CD8-positive, alpha-beta memory T cell (primary cell): ENCODE data around the gene ARMC5. TPM values are rescaled to one million over a fixed set of nuclear protein-coding genes. Genes with fewer than 3 reads are reported as not detected.
A peak's percentile ranks its signal among the peaks of the same experiment; 100 is the strongest.

ENCODE experiments used
- CTCF ChIA-PET: fragments of 350-600 bp; sonication (Branson Sonifier 250); formaldehyde crosslinking; loops from one replicate; lab custom pipeline; 2021; ENCODE audit warnings: antibody characterized with exemption; lab: Charles Lee
- POLR2A ChIA-PET: fragments of 350-600 bp; sonication (Branson Sonifier 250); formaldehyde crosslinking; loops from one replicate; lab custom pipeline; 2021; ENCODE audit warnings: antibody characterized with exemption; lab: Charles Lee
- DNase-seq, 5 donors: peaks; one replicate each; pipeline versions ENCODE4 v3.0.0 to v3.0.0-alpha.2; 2020 to 2022; ENCODE audit warnings: mixed read lengths in 1 of 5
- H3K27ac ChIP-seq: one replicate; pipeline ENCODE4 v1.7.0; 2013; ENCODE audit warnings: low read depth, mild to moderate bottlenecking, low read length, moderate library complexity
- H3K27me3 ChIP-seq: 2 replicates; pipeline ENCODE4 v1.7.0; 2013; ENCODE audit warnings: low read length, mild to moderate bottlenecking; ENCODE audit not compliant: insufficient read depth, poor library complexity, severe bottlenecking
- H3K36me3 ChIP-seq: 2 replicates; pipeline ENCODE4 v1.7.0; 2013; ENCODE audit warnings: mild to moderate bottlenecking, low read length, moderate library complexity; ENCODE audit not compliant: insufficient read depth
- H3K4me1 ChIP-seq: 2 replicates; pipeline ENCODE4 v1.7.0; 2013; ENCODE audit warnings: mild to moderate bottlenecking, low read length, moderate library complexity; ENCODE audit not compliant: insufficient read depth
- H3K4me3 ChIP-seq: 2 replicates; pipeline ENCODE4 v1.7.0; 2013; ENCODE audit warnings: mild to moderate bottlenecking, low read length
- H3K9me3 ChIP-seq: 2 replicates; pipeline ENCODE4 v1.7.0; 2013; ENCODE audit warnings: mild to moderate bottlenecking, low read length
- H3K27ac Mint-ChIP-seq, 8 donors: one replicate each; pipeline ENCODE4 v1.8.0; 2020 to 2021; ENCODE audit warnings: mixed read lengths in 8 of 8, mild to moderate bottlenecking in 6 of 8, inconsistent platforms in 3 of 8, moderate library complexity in 3 of 8
- H3K27me3 Mint-ChIP-seq, 2 donors: one replicate each; pipeline ENCODE4 v1.8.0; 2020 to 2021; ENCODE audit warnings: mixed read lengths in 2 of 2, mild to moderate bottlenecking in 1 of 2, moderate library complexity in 1 of 2
- H3K36me3 Mint-ChIP-seq, 3 donors: one replicate each; pipeline ENCODE4 v1.8.0; 2020 to 2021; ENCODE audit warnings: mixed read lengths in 3 of 3, inconsistent platforms in 1 of 3, mild to moderate bottlenecking in 1 of 3
- H3K4me1 Mint-ChIP-seq, 3 donors: one replicate each; pipeline ENCODE4 v1.8.0; 2020 to 2021; ENCODE audit warnings: mixed read lengths in 3 of 3, inconsistent platforms in 1 of 3, mild to moderate bottlenecking in 1 of 3
- H3K4me3 Mint-ChIP-seq, 7 donors: one replicate each; pipeline ENCODE4 v1.8.0; 2020 to 2021; ENCODE audit warnings: mixed read lengths in 7 of 7, mild to moderate bottlenecking in 6 of 7, moderate library complexity in 4 of 7, inconsistent platforms in 2 of 7
- H3K9me3 Mint-ChIP-seq, 5 donors: one replicate each; pipeline ENCODE4 v1.8.0; 2020 to 2022; ENCODE audit warnings: mixed read lengths in 5 of 5, mild to moderate bottlenecking in 3 of 5, moderate library complexity in 2 of 5, inconsistent platforms in 1 of 5
- polyA plus RNA-seq: library from polyadenylated mRNA; unstranded; fragments of 300-500 nt; fragmentation: Illumina TruSeq; gene quantifications from one replicate; pipeline ENCODE4 v1.2.3, GENCODE V29; 2021
- total RNA-seq, 2 experiments: library from RNA; stranded (reverse); gene quantifications; one replicate each; pipeline ENCODE4 v1.2.3, GENCODE V29; 2021

ARMC5 gene
- total and polyA plus RNA-seq, 3 experiments from 2014 or later = 9.8 to 15.9 (median 14.3) TPM

DNA sequence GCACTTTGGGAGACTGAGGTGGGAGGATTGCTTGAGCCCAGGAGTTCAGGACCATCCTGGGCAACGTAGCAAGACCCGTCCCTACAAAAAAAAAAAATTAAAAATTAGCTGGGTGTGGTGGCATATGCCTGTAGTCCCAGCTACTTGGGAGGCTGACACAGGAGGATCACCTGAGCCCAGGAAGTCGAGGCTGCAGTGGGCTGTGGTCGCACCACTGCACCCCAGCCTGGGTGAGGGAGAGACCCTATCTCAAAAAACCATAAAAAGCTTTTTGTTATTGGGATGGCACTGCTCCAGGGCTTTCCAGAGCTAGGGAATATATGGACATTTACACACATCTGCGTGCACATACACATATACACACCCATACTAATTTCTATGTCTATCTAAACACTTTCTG is 8.1 kb upstream of the ARMC5 start:
- Histone ChIP-seq H3K4me1 (peaks cover 12% of the 10 kb centered on the region), H3K27me3 (no peaks in the 10 kb centered on the region), H3K27ac (no peak overlapping the region), H3K36me3 (no peaks in the 10 kb centered on the region), H3K9me3 (no peaks in the 10 kb centered on the region), H3K4me3 (no peak overlapping the region)
- Mint-ChIP-seq H3K4me1 (peaks cover 23 to 36% (median 33%) of the 10 kb centered on the region in 3 donors), H3K36me3 (peaks cover 0 to 9% (median 4%) of the 10 kb centered on the region in 3 donors), H3K9me3 (no peaks in the 10 kb centered on the region), H3K4me3 (no peak overlapping the region), H3K27me3 (no peaks in the 10 kb centered on the region), H3K27ac (peak overlapping the region in 3 of 8 donors; percentile 1 to 74 (median 19))
- POLR2A ChIA-PET = interaction anchor here (1.0 kb wide), 1 partner anchor 422 kb away, joined by 6 read pairs; the partner anchor contains the start of gene ZNF267
- CTCF ChIA-PET = interaction anchor here (1.0 to 1.5 kb wide), 5 partner anchors 8 to 417 kb away, joined by 3 to 12 read pairs (median 4); partner anchors contain the start of gene ZNF843
- DNase-seq = no peak

DNA sequence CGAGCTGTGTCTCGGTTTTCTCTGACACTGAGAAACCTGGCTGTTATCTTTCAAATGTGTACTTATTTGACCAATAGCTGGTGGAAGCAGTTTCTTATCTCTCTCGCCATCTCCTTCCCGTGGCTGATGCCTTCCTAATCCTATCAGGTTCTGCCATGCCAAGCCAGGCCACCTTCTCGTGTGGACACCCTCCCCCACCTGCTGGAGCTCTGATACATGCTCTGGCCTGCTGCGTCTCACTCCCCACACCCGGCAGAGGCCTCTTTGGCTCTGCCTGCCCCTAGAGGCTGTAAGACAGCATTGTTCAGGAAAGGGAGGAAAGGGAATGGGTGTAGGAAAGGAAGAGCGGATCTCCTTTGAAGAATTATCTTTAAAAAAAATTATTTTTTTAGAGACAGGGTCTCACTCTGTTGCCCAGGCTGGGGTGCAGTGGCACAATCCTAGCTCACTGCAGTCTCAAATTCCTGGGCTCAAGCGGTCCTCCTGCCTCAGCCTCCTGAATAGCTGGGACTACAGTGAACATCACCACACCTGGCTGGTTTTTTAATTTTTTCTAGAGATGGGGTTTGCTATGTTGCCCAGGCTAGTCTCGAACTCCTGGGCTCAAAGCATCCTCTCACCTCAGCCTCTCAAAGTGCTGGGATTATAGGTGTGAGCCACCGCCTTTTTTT is 7.5 kb upstream of the ARMC5 start:
- Mint-ChIP-seq H3K4me1 (peaks cover 25 to 41% (median 39%) of the 10 kb centered on the region in 3 donors), H3K27ac (peak overlapping the region in 5 of 8 donors; percentile 19 to 95 (median 54))
- CTCF ChIA-PET = interaction anchor here (1.0 to 1.5 kb wide), 5 partner anchors 9 to 417 kb away, joined by 3 to 12 read pairs (median 4); partner anchors contain the start of gene ZNF843

DNA sequence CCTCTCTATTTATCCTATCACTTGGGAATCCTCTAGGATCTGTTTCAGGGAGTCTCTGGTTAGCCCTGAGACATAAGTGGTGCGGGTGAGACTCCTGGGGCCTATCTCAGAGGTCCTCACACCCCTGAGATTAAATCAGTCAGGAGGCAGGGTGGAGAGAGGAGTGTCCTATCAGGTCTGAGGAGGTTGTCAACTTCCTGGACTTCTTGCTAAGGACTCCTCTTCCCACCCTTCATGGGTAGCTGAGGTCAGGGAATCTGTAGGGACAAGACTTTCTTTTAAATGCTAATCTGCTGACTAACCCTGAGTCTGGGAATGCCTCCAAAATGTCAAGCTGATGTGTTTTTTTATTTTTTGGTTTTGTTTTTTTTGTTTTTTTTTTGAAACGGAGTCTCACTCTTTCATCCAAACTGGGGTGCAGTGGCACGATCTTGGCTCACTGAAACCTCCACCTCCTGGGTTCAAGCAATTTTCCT is 6.6 kb upstream of the ARMC5 start:
- Mint-ChIP-seq H3K36me3 (peaks cover 0 to 9% (median 4%) of the 10 kb centered on the region in 3 donors), H3K27me3 (no peaks in the 10 kb centered on the region), H3K4me3 (no peak overlapping the region), H3K9me3 (no peaks in the 10 kb centered on the region), H3K27ac (peak overlapping the region in 4 of 8 donors; percentile 13 to 95 (median 34)), H3K4me1 (peaks cover 34 to 49% (median 43%) of the 10 kb centered on the region in 3 donors)
- H3K4me1 ChIP-seq = peaks cover 25% of the 10 kb centered on the region
- POLR2A ChIA-PET = no interaction called here
- DNase-seq = no peak
- H3K4me3 ChIP-seq = no peak overlapping the region
- H3K27ac ChIP-seq = peak overlapping the region; percentile 49
- CTCF ChIA-PET = interaction anchor here (1.0 kb wide), 1 partner anchor 10 kb away, joined by 4 read pairs; the partner anchor contains the start of gene ZNF843
- H3K27me3 ChIP-seq = no peaks in the 10 kb centered on the region
- no peaks in the 10 kb centered on the region for H3K9me3 ChIP-seq
- no peaks in the 10 kb centered on the region for H3K36me3 ChIP-seq

More for the DNA sequence above, 7.5 kb upstream of the ARMC5 start:
- POLR2A ChIA-PET = interaction anchor here (1.0 kb wide), 1 partner anchor 422 kb away, joined by 6 read pairs; the partner anchor contains the start of gene ZNF267
- H3K4me3 Mint-ChIP-seq = no peak overlapping the region
- Histone ChIP-seq H3K27me3 (no peaks in the 10 kb centered on the region), H3K36me3 (no peaks in the 10 kb centered on the region), H3K27ac (no peak overlapping the region), H3K4me3 (no peak overlapping the region), H3K9me3 (no peaks in the 10 kb centered on the region), H3K4me1 (peaks cover 16% of the 10 kb centered on the region)
- H3K36me3 Mint-ChIP-seq = peaks cover 0 to 9% (median 4%) of the 10 kb centered on the region in 3 donors
- no peaks in the 10 kb centered on the region for H3K9me3 Mint-ChIP-seq
- H3K27me3 Mint-ChIP-seq = no peaks in the 10 kb centered on the region
- no peak for DNase-seq

DNA sequence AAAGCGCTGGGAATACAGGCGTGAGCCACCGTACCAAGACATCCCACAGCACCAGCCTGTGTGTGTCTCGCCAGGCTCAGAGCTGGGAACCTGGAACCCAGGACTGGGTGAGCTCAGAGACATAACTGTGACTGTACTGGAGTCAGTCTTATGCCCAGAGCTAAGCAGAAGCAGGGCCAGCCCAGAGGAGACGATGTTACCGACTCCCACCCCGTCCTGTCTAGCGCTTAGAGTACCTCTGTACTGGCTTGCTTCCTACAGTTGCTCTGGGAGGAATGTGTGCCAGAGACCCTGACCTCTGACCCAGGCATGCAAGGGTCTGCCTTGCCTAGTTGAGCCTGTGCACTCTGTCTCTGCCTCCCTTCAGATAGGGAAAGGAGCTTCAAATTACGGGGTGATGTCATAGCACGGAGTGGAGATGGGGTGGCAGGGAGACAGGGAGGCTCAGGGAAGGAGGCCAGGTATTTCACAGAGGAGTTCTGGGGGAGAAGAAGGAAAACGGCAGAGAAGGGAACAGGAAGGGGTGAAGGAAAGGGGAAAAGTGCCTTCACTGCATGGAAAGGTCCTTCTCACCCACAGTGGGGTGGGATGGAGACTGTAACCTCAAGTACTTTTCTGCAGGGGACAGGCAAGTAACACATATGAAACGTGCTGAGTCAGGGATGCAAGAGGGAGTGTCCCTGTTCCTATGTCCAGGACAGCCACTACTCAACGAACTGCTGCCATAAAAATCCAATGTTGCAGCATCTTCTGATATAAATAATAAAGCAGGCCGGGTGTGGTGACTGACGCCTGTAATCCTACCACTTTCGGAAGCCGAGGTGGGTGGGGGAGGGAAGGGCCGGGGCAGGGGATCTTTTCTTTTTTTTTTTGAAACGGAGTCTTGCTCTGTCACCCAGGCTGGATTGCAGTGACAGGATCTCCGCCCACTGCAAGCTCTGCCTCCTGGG is 5.8 kb upstream of the ARMC5 start:
- H3K27me3 Mint-ChIP-seq = no peaks in the 10 kb centered on the region
- no peaks in the 10 kb centered on the region for H3K27me3 ChIP-seq
- CTCF ChIA-PET = interaction anchor here (1.0 kb wide), 1 partner anchor 11 kb away, joined by 4 read pairs; the partner anchor contains the start of gene ZNF843

DNA sequence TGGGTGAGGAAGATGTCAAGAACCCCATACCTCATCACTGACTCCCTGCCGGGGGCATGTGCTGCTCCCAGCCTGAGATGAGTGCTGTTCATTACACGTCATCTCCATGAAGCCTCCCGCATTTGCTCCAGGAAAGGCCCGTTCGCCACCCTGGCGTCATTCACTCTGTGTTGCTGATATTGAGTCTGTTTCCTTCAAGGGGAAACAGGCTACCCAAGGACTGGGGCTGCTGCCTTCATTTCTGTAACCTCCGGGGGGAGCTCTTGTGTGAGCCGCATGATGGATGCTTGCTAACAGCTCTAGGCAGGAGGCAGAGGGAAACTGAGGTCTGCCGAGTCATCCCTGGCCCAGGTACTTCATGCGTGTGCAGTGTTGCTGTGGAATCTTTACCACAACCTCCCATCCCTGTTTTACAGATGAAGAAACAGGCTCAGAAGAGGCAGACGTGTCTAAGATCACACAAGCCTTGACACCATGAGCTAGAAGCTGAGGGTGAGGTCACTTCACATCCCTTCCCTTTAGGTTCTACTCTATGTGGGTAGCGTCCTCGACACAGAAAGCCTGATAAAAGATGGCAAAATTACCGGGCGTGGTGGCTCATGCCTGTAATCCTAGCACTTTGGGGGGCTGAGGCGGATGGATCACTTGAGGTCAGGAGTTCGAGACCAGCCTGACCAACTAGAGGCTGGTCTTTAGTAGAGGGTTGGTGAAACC is 3.5 kb upstream of the ARMC5 start:
- CTCF ChIA-PET = interaction anchor here (1.0 to 3.0 kb wide), 4 partner anchors 13 to 418 kb away, joined by 3 to 17 read pairs (median 4); partner anchors contain the start of genes ZNF267 and ZNF843
- Histone ChIP-seq H3K4me3 (no peak overlapping the region), H3K36me3 (no peaks in the 10 kb centered on the region), H3K9me3 (no peaks in the 10 kb centered on the region), H3K4me1 (peaks cover 42% of the 10 kb centered on the region), H3K27ac (no peak overlapping the region), H3K27me3 (no peaks in the 10 kb centered on the region)
- Mint-ChIP-seq H3K27ac (peak overlapping the region; percentile 17 to 91 (median 74)), H3K9me3 (no peaks in the 10 kb centered on the region), H3K4me1 (peaks cover 51 to 66% (median 58%) of the 10 kb centered on the region in 3 donors), H3K36me3 (peaks cover 0 to 18% (median 4%) of the 10 kb centered on the region in 3 donors), H3K27me3 (no peaks in the 10 kb centered on the region), H3K4me3 (peak overlapping the region in 6 of 7 donors; percentile 14 to 83 (median 40))
- DNase-seq = peak in 1 of 5 donors; percentile 28
- POLR2A ChIA-PET = interaction anchor here (0.6 to 0.7 kb wide), 2 partner anchors 257 to 591 kb away, joined by 3 to 4 read pairs; no protein-coding TSS in a partner anchor

More for the DNA sequence above, 5.8 kb upstream of the ARMC5 start:
- no peaks in the 10 kb centered on the region for H3K9me3 Mint-ChIP-seq
- POLR2A ChIA-PET = interaction anchor here (0.7 kb wide), 1 partner anchor 15 kb away, joined by 6 read pairs; no protein-coding TSS in a partner anchor
- peaks cover 32% of the 10 kb centered on the region for H3K4me1 ChIP-seq
- no peak for DNase-seq
- H3K36me3 Mint-ChIP-seq = peaks cover 0 to 13% (median 4%) of the 10 kb centered on the region in 3 donors
- no peaks in the 10 kb centered on the region for H3K9me3 ChIP-seq
- peaks cover 41 to 56% (median 50%) of the 10 kb centered on the region in 3 donors for H3K4me1 Mint-ChIP-seq
- peak overlapping the region in 4 of 8 donors; percentile 6 to 55 (median 30) for H3K27ac Mint-ChIP-seq
- H3K27ac ChIP-seq = peak overlapping the region; percentile 49
- peak overlapping the region in 1 of 7 donors; percentile 48 for H3K4me3 Mint-ChIP-seq
- H3K4me3 ChIP-seq = no peak overlapping the region
- no peaks in the 10 kb centered on the region for H3K36me3 ChIP-seq

DNA sequence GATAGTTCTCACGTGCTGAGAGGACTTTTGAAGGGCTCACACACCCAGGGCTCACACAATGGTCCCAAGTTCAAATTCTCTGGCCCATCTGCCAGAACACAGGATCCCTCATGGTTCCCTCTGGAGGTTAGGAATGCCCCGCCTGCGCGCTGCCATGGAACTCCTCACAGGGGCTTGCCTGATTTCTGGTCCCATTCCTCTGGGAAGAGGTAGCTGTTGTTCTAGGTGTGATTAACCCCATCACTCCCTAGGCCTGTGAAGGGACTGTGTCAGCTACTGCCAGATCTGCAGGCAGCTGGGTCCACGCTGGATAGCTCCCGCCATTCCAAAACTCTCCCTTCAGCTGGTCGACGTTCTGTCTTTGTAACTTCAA is 2.3 kb upstream of the ARMC5 start:
- H3K9me3 ChIP-seq = no peaks in the 10 kb centered on the region
- ChIA-PET CTCF (interaction anchor here (3.0 to 4.2 kb wide), 2 partner anchors 15 to 314 kb away, joined by 17 to 18 read pairs; partner anchors contain the start of gene ZNF843), POLR2A (interaction anchor here (1.1 kb wide), 1 partner anchor 413 kb away, joined by 3 read pairs; no protein-coding TSS in a partner anchor)
- H3K27me3 ChIP-seq = no peaks in the 10 kb centered on the region
- Mint-ChIP-seq H3K4me3 (peak overlapping the region in 6 of 7 donors; percentile 13 to 95 (median 54)), H3K9me3 (no peaks in the 10 kb centered on the region), H3K4me1 (peaks cover 49 to 64% (median 54%) of the 10 kb centered on the region in 3 donors), H3K27me3 (no peaks in the 10 kb centered on the region), H3K27ac (peak overlapping the region in 7 of 8 donors; percentile 11 to 96 (median 65)), H3K36me3 (peaks cover 0 to 21% (median 4%) of the 10 kb centered on the region in 3 donors)
- no peaks in the 10 kb centered on the region for H3K36me3 ChIP-seq
- peaks cover 47% of the 10 kb centered on the region for H3K4me1 ChIP-seq
- peak overlapping the region; percentile 97 for H3K27ac ChIP-seq
- DNase-seq = no peak
- H3K4me3 ChIP-seq = no peak overlapping the region
